GM19468 (cell line): Measurements from ENCODE around the gene SDF4.

Source experiments
- ATAC-seq: cut with Tn5 transposase; IDR thresholded peaks from one replicate; pipeline ENCODE4 v1.9.1; 2021; ENCODE audit warnings: mild to moderate bottlenecking, moderate library complexity, moderate number of reproducible peaks; ENCODE audit not compliant: unreplicated experiment; ENCODE audit errors: extremely low read depth

SDF4 gene, protein sequence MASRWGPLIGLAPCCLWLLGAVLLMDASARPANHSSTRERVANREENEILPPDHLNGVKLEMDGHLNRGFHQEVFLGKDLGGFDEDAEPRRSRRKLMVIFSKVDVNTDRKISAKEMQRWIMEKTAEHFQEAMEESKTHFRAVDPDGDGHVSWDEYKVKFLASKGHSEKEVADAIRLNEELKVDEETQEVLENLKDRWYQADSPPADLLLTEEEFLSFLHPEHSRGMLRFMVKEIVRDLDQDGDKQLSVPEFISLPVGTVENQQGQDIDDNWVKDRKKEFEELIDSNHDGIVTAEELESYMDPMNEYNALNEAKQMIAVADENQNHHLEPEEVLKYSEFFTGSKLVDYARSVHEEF

DNA sequence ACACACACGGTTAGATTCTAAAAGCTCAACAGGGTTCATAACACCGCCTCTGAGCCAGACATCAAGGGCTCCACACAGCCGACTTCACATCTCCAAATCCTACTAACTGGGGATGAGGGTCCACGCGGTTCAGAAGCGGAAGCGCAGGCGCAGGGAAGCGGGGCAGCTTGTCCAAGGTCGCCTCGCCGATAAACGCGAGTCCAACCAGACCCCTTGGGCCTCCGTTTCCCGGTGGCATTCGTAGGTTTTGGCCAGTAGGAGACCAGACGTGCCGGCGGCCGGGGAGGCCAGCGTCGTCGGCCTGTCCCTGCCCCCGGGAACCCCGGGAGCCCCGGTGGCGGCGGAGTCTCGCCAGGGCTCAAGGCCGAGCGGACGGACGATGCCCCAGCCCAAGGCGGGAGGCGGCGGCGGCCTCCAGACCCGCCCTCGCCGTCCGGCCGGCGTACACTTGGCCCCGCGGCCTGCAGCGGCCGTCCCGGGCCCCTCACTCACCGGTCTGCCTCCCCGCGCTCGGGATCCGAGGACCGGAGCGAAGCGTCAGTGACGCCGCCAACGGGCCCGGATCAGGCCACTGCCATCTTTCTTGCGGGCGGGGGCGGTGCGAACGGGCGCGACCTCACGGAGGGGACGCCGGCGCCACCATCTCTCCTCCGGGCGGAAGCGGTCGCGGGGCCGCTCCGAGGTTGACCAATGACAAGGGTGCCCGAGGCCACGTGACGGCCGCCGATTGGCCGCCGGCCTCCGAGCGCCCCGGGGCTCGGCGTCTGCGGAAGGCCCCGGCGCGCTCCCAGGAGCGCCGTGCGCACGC is at the start of gene SDF4:
TSS of gene SDF4 (minus strand) at position 602 of the 808 bp plus-strand sequence. CDS start 3,229 bp downstream, outside the sequence.
- ATAC-seq: peak; percentile 91

DNA sequence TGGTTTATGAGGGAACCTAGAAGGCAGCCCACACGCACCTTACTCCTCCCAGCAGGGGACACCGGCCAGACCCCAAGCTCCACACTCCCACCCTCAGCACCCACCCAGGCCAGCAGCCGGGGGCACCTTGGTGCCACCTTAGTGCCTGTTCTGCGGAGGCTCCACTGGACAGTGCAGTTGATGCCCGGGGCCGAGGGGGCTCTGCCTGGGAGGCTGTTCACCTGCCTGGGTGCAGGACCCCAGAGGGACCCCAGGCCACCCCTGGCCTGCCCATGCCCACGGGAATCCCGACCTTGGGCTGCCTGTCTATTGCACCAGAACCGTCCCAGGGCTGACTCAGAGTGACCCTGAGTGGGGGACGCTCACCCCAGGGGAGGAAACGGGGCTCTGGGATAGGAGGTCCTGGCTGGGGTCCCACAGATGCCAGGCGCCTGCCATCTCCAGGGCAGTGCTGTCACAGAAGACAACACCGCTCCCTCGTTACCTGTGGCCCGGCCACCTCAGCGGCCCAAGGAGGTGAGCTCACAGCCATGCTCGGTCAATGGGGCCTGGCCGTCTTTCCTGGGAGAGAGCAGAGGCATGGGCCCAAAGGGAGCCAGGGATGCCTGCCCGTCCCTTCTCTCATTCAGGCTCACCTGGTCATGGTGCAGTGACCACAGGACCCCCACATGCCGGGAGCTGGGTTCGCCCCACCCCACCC is 49.1 kb upstream of the SDF4 start:
- ATAC-seq: no peak

DNA sequence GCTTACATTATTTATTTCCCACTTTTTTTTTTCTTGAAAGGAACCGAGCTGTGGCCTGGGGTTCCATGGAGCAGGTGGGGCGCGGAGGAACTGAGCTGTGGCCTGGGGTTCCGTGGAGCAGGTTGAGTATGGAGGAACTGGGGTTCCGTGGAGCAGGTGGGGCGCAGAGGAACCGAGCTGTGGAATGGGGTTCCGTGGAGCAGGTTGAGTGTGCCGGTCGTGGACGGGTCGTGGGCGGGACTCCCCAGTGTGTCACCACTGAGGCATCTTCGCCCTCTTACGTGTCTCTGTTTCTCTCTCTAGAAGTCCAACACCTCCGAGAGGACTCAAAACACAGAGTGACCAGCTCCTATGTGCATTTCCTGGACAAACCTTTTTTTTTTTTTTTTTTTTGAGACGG is 47.2 kb upstream of the SDF4 start:
- ATAC-seq: no peak

DNA sequence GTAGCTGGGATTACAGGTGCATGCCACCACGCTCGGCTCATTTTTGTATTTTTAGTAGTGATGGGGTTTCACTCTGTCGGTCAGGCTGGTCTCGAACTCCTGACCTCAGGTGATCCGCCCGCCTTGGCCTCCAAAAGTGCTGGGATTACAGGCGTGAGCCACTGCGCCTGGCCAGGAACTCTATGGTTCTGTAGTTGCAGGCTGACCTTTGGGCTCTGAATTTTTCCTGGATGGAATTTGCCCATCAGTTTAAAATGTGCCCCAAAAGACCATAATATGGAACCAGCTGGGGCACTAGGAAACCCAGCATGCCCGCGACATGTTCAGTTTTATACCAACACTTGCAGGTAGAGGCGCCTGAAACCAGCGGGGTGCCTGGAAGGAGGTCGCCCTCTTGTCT is 46.8 kb upstream of the SDF4 start:
- no peak for ATAC-seq

DNA sequence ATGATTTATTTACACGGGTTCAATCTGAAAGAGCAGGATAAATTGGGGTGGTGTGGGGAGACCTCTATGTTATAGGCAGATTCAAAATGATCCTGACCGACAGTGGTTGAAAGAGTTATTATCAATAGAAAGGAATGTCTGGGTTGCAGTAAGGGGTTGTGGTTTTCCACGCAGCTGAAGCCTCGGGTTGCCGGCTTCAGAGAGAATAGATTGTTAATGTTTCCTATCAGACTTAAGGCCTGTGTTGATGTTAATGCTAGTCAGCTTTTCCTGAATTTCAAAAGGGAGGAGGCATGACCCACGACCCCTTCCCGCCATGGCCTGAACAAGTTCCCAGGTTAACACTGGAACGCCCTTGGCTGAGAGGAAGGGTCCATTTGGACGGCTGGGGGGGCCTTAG is 44.0 kb upstream of the SDF4 start:
- ATAC-seq: no peak

DNA sequence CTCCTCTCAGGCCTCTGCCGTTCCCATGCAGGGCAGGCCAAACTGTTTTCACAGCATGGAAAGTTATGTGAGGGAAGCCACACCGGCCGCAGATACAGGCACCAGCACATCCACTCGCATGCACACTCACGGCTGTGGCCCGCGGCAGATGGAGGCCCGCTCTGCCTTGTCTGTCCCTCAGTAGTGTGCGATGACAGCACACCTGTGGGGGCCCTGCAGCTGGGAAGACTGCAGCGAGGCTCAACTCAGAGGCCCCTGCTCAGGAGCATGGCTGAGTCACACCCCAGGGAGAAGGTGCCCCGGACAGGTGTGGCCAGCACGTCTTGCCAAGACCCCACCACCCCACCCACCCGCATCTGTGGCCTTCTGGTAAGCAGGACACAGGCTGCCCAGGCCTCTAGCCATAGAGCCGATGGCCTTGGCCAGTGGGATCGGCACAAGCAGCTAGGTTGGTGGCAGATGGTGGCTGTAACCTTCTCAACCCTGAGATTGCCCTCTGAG is 43.2 kb upstream of the SDF4 start:
- ATAC-seq: no peak

DNA sequence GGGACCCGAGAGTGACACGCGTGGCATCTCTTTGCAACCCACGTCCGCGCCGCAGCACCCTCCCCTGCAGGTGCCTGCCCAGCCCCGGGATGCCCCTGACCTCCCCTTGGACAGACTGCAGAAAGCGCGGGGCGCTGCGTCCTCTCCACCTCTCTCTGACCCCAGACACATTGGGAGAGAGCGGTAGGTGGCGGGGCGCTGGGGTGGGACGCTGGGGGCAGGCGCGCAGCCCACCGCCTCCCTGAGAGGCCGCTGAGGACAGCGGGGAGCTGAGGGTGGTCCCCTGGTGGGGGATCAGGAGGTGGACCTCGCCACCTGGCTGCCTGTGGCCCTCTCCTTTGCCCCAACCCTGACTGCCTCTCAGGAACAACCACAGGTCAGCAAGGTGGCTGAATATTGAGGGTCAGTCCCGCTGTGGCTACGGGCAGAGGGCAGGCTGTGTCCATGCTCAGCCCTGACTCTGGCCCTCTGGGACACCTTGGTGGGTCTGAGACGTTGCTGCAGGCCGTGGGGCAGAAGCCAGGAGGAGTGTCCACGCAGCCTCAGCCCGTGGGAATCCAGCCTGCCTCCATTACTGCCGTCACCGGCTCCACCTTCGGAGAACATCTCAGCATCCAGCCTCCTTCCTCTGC is 42.6 kb upstream of the SDF4 start:
- no peak for ATAC-seq

DNA sequence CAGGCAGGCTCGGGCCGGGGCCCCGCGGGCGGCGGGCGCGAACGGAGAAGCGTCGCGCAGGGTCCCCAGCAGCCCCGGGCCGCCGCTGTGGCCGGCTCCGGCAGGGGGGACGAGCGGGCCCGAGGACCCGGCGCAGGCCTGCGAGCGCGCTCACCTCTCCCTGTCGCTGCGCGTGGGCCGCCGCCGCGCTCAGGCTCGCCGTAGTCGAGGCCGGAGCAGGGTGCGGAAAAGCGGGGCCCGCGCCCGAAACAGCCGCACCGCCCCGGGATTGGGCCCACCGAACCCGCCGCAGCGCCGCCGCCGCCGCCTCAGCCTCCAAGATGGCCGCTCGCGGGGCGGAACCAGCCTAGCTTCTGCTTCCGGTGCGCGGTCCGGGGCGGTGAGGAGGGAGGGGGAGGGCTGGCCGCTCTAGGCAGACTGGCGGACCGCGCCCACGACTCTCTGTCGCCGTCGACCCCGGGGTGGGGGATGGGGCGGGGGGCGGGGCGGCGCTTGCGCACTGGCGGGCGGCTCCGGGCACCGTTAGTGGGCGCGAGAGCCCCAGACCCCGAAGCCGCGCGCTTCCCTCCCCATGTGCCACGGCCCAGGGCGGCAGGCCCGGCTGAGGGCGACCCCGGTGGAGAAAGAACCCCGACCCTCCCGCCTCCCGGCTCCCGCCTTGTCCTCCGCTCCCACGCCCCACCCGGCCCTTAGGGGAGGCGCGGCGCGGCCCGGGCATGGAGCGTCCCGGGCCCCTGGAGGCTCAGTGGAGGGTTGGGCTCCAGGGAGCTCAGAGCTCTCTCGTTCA is 41.9 kb upstream of the SDF4 start, which contains the start of gene UBE2J2:
TSS of gene UBE2J2 (minus strand) at position 343 of the 787 bp plus-strand sequence. CDS start 5,862 bp downstream, outside the sequence.
- no peak for ATAC-seq

DNA sequence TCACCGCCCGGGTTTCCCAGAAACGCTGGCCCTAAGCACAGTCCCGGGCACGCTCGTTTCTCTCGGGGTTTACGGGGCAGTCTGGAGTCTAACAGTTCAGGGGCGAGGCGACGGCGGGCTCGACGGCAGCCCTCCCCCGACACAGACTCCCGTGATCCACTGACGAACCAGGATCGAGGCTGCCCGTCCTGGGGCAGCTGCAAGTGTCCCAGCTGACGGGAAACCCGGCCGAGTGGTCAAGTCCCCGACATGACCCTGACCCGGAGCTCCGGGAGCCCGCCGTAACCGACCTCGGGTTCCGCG is 41.4 kb upstream of the SDF4 start:
- ATAC-seq: no peak

DNA sequence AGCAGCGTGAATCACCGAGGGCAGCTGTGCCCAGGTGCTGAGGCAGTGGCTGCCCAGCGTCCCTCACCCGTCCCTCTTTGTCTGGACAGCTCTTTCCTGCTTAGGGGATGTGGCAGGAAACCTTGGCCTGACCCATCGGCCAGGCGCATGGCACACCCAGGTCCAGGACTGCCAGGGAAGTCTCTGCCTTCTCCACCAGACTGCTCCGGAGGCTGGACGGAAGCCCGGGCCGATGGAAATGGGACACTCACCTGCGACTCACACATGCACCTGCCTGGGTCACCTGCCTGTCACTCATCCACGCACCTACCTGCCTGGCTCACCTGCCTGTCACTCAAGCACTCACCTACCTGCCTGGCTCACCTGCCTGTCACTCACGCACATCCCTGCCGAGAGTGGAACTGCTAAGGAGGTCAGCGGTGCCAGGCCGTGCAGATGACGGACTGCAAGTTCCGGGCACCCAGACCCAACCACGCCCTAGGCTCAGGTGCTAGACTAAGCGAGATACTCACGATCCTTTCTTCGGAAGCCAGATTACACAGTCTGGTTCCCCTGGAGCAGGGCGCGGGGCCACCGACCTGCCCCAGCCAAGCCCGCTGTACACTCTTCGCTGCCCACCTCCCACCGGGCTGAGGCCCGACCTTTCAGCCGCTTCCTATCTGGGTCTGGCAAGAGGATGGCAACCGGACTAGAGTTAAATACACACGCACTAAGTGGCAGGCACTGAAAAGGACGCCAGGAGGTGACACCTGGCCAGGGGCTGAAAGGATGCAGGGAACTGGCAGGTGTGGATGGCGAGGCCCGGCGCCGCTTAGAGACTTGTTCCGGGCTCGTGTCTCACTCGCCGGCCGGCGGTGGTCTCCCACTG is 40.8 kb upstream of the SDF4 start:
- ATAC-seq: no peak

DNA sequence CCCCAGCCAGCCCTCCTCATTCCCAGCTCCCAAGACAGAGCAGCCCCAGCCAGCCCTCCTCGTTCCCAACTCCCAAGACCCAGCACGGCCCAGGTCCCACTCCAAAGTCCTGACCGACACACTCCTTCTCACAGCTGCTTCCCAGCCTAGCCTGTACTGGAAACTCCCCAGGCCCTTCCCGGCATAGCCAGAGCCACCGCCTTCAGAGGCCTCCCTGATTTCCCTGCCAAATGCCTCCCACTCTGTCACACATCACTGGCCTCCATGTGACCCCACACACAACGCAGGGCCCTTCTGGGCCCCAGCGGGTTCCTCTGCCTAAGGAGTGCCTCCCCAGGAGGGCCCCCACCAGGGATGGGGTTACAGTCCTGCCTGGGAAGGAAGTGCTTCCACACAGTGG is 39.0 kb upstream of the SDF4 start:
- no peak for ATAC-seq

DNA sequence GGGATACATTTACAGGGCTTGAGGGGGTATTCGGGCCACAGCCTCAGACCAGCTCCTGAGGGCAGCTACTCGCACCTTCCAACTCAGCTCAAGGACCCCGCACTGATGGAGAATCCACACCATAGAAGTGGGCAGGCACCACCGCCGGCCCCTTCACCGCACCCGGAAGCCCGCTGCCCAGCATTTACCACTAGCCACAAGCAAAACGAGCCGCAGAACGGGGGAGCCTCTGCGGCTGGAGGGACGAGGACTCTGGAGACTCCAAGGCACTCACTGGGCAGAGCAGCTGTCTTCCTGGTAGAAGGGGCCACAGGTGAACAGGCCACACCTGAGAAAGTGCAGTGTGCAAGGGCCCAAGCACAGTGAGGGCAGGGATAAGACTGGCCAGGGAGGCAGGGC is 36.5 kb upstream of the SDF4 start:
- no peak for ATAC-seq

DNA sequence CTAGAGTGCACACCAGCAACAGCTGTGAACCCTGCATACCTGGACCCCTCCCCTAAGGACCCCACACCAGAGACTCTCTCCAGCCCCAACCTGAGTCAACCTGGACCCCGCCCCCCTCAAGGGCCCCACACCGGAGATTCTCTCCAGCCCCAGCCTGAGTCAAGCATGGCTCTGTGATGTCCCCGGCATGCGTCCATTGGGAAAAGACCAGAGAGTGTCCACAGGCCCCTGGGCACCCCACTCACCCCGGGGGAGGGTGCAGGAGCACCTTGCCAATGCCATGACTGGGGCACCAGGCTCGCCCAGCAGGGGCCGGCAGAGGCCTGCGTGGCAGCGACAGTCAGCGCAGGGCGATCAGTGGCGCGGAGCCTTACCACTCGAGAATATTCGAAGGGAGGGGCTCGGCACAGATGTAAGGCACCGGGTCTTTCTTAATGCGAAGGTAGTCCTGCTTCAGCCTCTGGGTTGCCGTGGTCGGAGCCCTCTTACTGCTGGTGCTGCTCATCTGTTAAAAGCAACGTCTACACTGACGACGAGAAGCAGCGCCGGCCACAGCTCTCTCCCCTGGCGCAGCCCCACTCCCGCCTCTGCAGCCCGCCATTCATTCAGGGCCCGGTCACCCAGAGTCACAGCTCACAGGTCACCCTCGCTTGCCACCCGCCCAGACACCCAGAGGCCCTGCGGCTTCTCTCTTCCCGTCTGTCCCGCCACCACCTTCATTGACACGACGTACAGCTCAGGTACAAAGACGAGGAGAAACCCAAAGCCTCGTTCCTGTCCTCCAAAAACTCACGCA is 35.9 kb upstream of the SDF4 start:
- ATAC-seq: no peak

DNA sequence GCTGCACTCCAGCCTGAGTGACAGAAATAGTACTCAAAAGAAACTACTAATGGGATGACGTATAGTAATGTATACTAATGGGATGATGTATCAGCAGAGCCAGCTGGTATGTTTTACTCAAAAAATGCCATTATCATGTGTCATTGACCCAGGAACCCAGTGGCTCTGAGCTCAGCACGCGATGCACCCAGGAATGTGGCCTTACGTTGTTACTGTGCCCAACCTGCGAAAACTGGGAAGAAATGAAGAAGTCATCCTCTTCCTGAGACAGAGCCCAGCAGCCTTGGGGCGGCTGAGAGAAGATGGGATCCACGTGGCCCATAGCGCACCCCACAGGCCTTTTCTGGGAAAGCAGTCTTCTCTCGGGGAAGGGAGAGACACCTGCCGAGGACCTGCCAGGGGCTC is 33.1 kb upstream of the SDF4 start:
- no peak for ATAC-seq

DNA sequence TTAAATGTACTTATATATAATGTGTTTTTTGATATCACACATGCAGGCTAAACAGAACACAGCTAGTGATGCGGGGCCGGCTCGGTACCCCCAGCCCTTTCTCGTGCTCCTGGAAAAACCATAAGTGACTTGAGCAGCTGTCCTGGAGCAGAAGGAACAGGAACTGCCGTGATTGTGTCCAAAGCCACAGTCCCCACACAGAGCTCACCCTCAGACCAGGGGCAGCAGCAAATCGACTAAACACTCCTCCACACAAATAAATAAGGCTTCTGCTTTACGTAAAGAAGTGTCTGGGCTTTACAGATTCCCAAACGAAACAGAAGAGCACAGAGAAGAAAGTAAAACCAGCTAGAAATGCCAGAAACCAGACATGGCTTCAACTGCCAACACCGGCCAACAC is 32.2 kb upstream of the SDF4 start:
- ATAC-seq: no peak

DNA sequence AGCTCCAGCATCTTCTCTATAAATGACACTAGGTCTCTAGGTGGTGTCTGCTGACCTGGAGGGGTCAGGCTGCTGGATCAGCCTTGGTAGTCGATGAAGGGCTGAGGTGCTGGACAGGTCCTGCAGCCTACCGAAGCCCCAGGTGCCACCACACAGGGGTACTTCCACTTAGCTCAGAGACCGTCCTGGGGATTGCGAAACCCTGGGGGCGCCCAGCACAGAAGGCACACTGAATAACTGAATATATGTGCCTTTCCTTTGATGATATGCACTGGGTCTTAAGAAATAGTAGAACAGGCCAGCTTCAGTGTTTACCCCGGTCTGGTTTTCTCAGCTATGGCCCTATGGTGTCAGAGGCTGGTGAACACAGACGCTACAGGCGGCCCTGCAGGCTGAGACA is 31.0 kb upstream of the SDF4 start:
- ATAC-seq: no peak

DNA sequence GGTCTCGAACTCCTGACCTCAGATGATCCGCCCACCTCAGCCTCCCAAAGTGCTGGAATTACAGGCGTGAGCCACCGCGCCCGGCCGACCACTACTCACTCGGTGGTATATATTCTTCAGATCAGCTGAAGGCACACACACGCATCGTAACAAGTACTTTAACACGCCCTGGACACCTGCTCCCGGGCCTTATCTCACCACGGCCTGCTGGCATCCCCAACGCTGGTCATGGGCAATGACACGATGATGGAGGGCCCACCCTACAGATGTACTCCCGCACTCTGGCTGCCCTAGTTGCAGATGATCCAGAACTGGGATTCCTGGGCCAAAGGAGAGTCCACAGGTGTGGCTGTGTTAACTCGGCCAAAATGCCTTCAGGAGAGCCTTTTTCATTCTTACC is 30.3 kb upstream of the SDF4 start:
- ATAC-seq: no peak
